Osteocyte (in vitro differentiated cells): Measurements from ENCODE around the gene FHL2. TPM values are rescaled to one million over a fixed set of nuclear protein-coding genes. Genes with fewer than 3 reads are reported as not detected.

Source experiments
- DNase-seq: peaks from one replicate; pipeline ENCODE4 v3.0.0; 2021; ENCODE audit warnings: mixed read lengths; ENCODE audit not compliant: unreplicated experiment; ENCODE audit errors: extremely low spot score
- H3K27ac Mint-ChIP-seq: one replicate; pipeline ENCODE4 v1.8.0; 2021; ENCODE audit warnings: mild to moderate bottlenecking, mixed read lengths; ENCODE audit not compliant: unreplicated experiment
- H3K27me3 Mint-ChIP-seq: one replicate; pipeline ENCODE4 v1.8.0; 2021; ENCODE audit warnings: mixed read lengths; ENCODE audit not compliant: unreplicated experiment
- H3K36me3 Mint-ChIP-seq: one replicate; pipeline ENCODE4 v1.8.0; 2021; ENCODE audit warnings: mixed read lengths; ENCODE audit not compliant: unreplicated experiment
- H3K4me1 Mint-ChIP-seq: one replicate; pipeline ENCODE4 v1.8.0; 2021; ENCODE audit warnings: mixed read lengths; ENCODE audit not compliant: unreplicated experiment
- H3K4me3 Mint-ChIP-seq: one replicate; pipeline ENCODE4 v1.8.0; 2021; ENCODE audit warnings: mild to moderate bottlenecking, moderate library complexity, mixed read lengths; ENCODE audit not compliant: unreplicated experiment
- H3K9me3 Mint-ChIP-seq: one replicate; pipeline ENCODE4 v1.8.0; 2021; ENCODE audit warnings: mixed read lengths; ENCODE audit not compliant: unreplicated experiment
- CTCF ChIP-seq: fragments of 200-600 bp; sonication (generic); IDR thresholded peaks from 2 replicates; pipeline ENCODE4 v1.5.0; 2021; ENCODE audit warnings: antibody characterized with exemption, mild to moderate bottlenecking, moderate library complexity
- total RNA-seq: library from RNA; stranded (reverse); gene quantifications from 2 replicates; pipeline ENCODE4 v1.2.1, GENCODE V29; 2021

Gene FHL2
- total RNA-seq, 1 donor from 2014 or later: 76.8 TPM

GRCh38 chr2:105390454-105390853 is 8.4 kb downstream of the FHL2 start:
- no peak for DNase-seq
- Mint-ChIP-seq H3K27me3 (no peaks in the 10 kb centered on the region), H3K36me3 (peaks cover 45% of the 10 kb centered on the region), H3K9me3 (no peaks in the 10 kb centered on the region), H3K4me3 (no peak overlapping the region), H3K4me1 (peaks cover 80% of the 10 kb centered on the region), H3K27ac (peak overlapping the region; percentile 89)
- TF ChIP-seq CTCF: no peak

GRCh38 chr2:105388971-105389381 is 9.9 kb downstream of the FHL2 start:
- Mint-ChIP-seq H3K9me3 (no peaks in the 10 kb centered on the region), H3K27me3 (no peaks in the 10 kb centered on the region), H3K4me1 (peaks cover 67% of the 10 kb centered on the region), H3K4me3 (peak overlapping the region; percentile 43), H3K27ac (peak overlapping the region; percentile 89), H3K36me3 (peaks cover 46% of the 10 kb centered on the region)
- DNase-seq: no peak
- no peak for TF ChIP-seq CTCF

- Mint-ChIP-seq H3K4me1 (peaks cover 51% of the 10 kb centered on the region), H3K27ac (peak overlapping the region; percentile 39), H3K4me3 (no peak overlapping the region), H3K9me3 (no peaks in the 10 kb centered on the region), H3K36me3 (peaks cover 45% of the 10 kb centered on the region), H3K27me3 (no peaks in the 10 kb centered on the region)
- TF ChIP-seq CTCF: no peak
- DNase-seq: no peak
Measured at GRCh38 chr2:105387225-105387624, 11.6 kb downstream of the FHL2 start.

GRCh38 chr2:105385731-105386540 is 12.9 kb downstream of the FHL2 start:
- TF ChIP-seq CTCF: no peak
- H3K4me3 Mint-ChIP-seq: no peak overlapping the region
- no peaks in the 10 kb centered on the region for H3K27me3 Mint-ChIP-seq
- H3K4me1 Mint-ChIP-seq: peaks cover 51% of the 10 kb centered on the region
- no peak for DNase-seq
- peaks cover 54% of the 10 kb centered on the region for H3K36me3 Mint-ChIP-seq
- no peak overlapping the region for H3K27ac Mint-ChIP-seq
- H3K9me3 Mint-ChIP-seq: no peaks in the 10 kb centered on the region

- DNase-seq: no peak
- H3K27me3 Mint-ChIP-seq: no peaks in the 10 kb centered on the region
- H3K4me3 Mint-ChIP-seq: no peak overlapping the region
- H3K4me1 Mint-ChIP-seq: peaks cover 51% of the 10 kb centered on the region
- H3K9me3 Mint-ChIP-seq: no peaks in the 10 kb centered on the region
- TF ChIP-seq CTCF: no peak
- H3K27ac Mint-ChIP-seq: no peak overlapping the region
- peaks cover 60% of the 10 kb centered on the region for H3K36me3 Mint-ChIP-seq
Measured at GRCh38 chr2:105384861-105385260, 14.0 kb downstream of the FHL2 start.
